H1 (cell line): ENCODE results near the gene CEP170. TPM values are rescaled to one million over a fixed set of nuclear protein-coding genes. Genes with fewer than 3 reads are reported as not detected.

Experiments used
- CTCF ChIA-PET: fragments of 300-600 bp; sonication (Branson Sonifier 250); formaldehyde crosslinking; loops from one replicate; lab custom pipeline; 2021; ENCODE audit not compliant: partially characterized antibody; lab: Charles Lee
- POLR2A ChIA-PET: fragments of 300-600 bp; sonication (Branson Sonifier 250); formaldehyde crosslinking; loops from one replicate; lab custom pipeline; 2021; ENCODE audit warnings: inconsistent platforms; ENCODE audit not compliant: partially characterized antibody; lab: Charles Lee
- DNase-seq, 2 experiments: peaks; one replicate each; pipeline versions ENCODE4 v3.0.0 to v3.0.0-alpha.2; 2010 to 2022; ENCODE audit warnings: low spot score in 2 of 2, low read depth in 1 of 2, mixed read lengths in 1 of 2
- FAIRE-seq: peaks from 2 replicates; lab custom pipeline; 2011; peaks lifted over from hg19 to GRCh38; lab: Jason Lieb, UNC
- H2AFZ ChIP-seq: 2 replicates; pipeline ENCODE4 v1.8.1; 2012; ENCODE audit warnings: low read length, inconsistent platforms
- H2AK5ac ChIP-seq: 2 replicates; pipeline ENCODE4 v1.6.1; 2013; ENCODE audit warnings: low read depth, low read length
- H2BK120ac ChIP-seq: replicated peaks from 2 replicates; pipeline ENCODE3; 2013; ENCODE audit warnings: low read depth, low read length, inconsistent platforms
- H2BK12ac ChIP-seq: 2 replicates; pipeline ENCODE4 v1.6.1; 2013; ENCODE audit warnings: low read depth, low read length
- H2BK15ac ChIP-seq: 2 replicates; pipeline ENCODE4 v1.6.1; 2013; ENCODE audit warnings: low read length
- H2BK20ac ChIP-seq: 2 replicates; pipeline ENCODE4 v1.6.1; 2013; ENCODE audit warnings: low read length
- H2BK5ac ChIP-seq: 2 replicates; pipeline ENCODE4 v1.6.1; 2013; ENCODE audit warnings: low read depth, low read length
- H3K14ac ChIP-seq: 2 replicates; pipeline ENCODE4 v1.6.1; 2013; ENCODE audit warnings: inconsistent platforms; ENCODE audit not compliant: insufficient read length
- H3K18ac ChIP-seq: 2 replicates; pipeline ENCODE4 v1.6.1; 2013; ENCODE audit warnings: low read length; ENCODE audit errors: extremely low read depth
- H3K23ac ChIP-seq: 2 replicates; pipeline ENCODE4 v1.6.1; 2013; ENCODE audit warnings: inconsistent platforms; ENCODE audit not compliant: insufficient read length
- H3K23me2 ChIP-seq: 2 replicates; pipeline ENCODE4 v1.6.1; 2013; ENCODE audit warnings: low read depth, low read length
- H3K27ac ChIP-seq: 2 replicates; pipeline ENCODE4 v1.6.1; 2011; ENCODE audit warnings: low read depth, low read length, inconsistent platforms
- H3K27me3 ChIP-seq, 4 experiments: replicated peaks in 1 of 4; 1 replicate in 1 of 4; 2 replicates in 3 of 4; pipeline versions ENCODE4 v1.6.1 to v1.8.1; 2011 to 2013; ENCODE audit warnings: low read length in 3 of 4, mild to moderate bottlenecking in 3 of 4, inconsistent platforms in 2 of 4, mixed read lengths in 2 of 4, moderate library complexity in 1 of 4; ENCODE audit not compliant: control insufficient read depth in 3 of 4, insufficient read depth in 3 of 4; ENCODE audit errors: extremely low read depth in 1 of 4
- H3K36me3 ChIP-seq, 4 experiments: 2 replicates each; pipeline versions ENCODE4 v1.6.1 to v1.8.1; 2011 to 2013; ENCODE audit warnings: mild to moderate bottlenecking in 4 of 4, low read length in 3 of 4, moderate library complexity in 2 of 4, control low read depth in 1 of 4, inconsistent platforms in 1 of 4; ENCODE audit not compliant: insufficient read depth in 4 of 4, control insufficient read depth in 2 of 4
- H3K4ac ChIP-seq: replicated peaks from 2 replicates; pipeline ENCODE3; 2013; ENCODE audit warnings: low read length, low read depth, mixed read lengths, inconsistent platforms; ENCODE audit not compliant: insufficient read length
- H3K4me1 ChIP-seq, 4 experiments: replicated peaks in 1 of 4; 1 replicate in 1 of 4; 2 replicates in 3 of 4; pipeline versions ENCODE4 v1.6.1 to v1.8.1; 2011 to 2013; ENCODE audit warnings: low read length in 3 of 4, inconsistent platforms in 2 of 4, mixed read lengths in 1 of 4; ENCODE audit not compliant: insufficient read depth in 4 of 4, control insufficient read depth in 3 of 4
- H3K4me2 ChIP-seq, 2 experiments: 2 replicates each; pipeline versions ENCODE4 v1.6.1 to v1.8.1; 2011 to 2013; ENCODE audit warnings: low read depth in 2 of 2, low read length in 2 of 2, control low read depth in 1 of 2, inconsistent platforms in 1 of 2, mild to moderate bottlenecking in 1 of 2; ENCODE audit not compliant: insufficient read depth in 1 of 2
- H3K4me3 ChIP-seq, 4 experiments: fragments of 200-600, 300-600 bp in 1 of 4; sonication (generic), shearing (Covaris generic), sonication (Bioruptor Twin) in 1 of 4; 2 replicates each; pipeline versions ENCODE4 v1.5.1 to v1.8.1; 2011 to 2016; ENCODE audit warnings: low read length in 4 of 4, low read depth in 3 of 4, control low read depth in 2 of 4, inconsistent platforms in 2 of 4, mild to moderate bottlenecking in 2 of 4, mixed read lengths in 1 of 4, moderate library complexity in 1 of 4; ENCODE audit not compliant: insufficient read depth in 2 of 4; ENCODE audit errors: extremely low read depth in 1 of 4
- H3K56ac ChIP-seq: replicated peaks from 2 replicates; pipeline ENCODE3; 2013; ENCODE audit warnings: low read depth, mild to moderate bottlenecking, mixed read lengths, low read length, inconsistent platforms; ENCODE audit not compliant: insufficient read length
- H3K79me1 ChIP-seq: 2 replicates; pipeline ENCODE4 v1.6.1; 2013; ENCODE audit warnings: low read depth, low read length, control low read depth
- H3K79me2 ChIP-seq, 2 experiments: 2 replicates each; pipeline versions ENCODE4 v1.6.1 to v1.8.1; 2012 to 2013; ENCODE audit warnings: low read length in 2 of 2, mild to moderate bottlenecking in 2 of 2, inconsistent platforms in 1 of 2; ENCODE audit not compliant: insufficient read depth in 2 of 2, control insufficient read depth in 1 of 2
- H3K9ac ChIP-seq, 4 experiments: replicated peaks in 1 of 4; 1 replicate in 1 of 4; 2 replicates in 3 of 4; pipeline versions ENCODE4 v1.6.1 to v1.8.1; 2011 to 2013; ENCODE audit warnings: low read depth in 3 of 4, low read length in 3 of 4, control low read depth in 2 of 4, mild to moderate bottlenecking in 2 of 4, moderate library complexity in 2 of 4, inconsistent platforms in 1 of 4; ENCODE audit errors: extremely low read depth in 1 of 4
- H3K9me3 ChIP-seq, 2 experiments: 2 replicates each; pipeline versions ENCODE4 v1.6.1 to v1.8.1; 2012 to 2013; ENCODE audit warnings: mild to moderate bottlenecking in 2 of 2, moderate library complexity in 2 of 2, control low read depth in 1 of 2, inconsistent platforms in 1 of 2, low read depth in 1 of 2, low read length in 1 of 2, mixed read lengths in 1 of 2; ENCODE audit not compliant: insufficient read depth in 2 of 2
- H4K20me1 ChIP-seq, 2 experiments: replicated peaks in 1 of 2; 2 replicates each; pipeline versions ENCODE3 to v1.8.1; 2011 to 2013; ENCODE audit warnings: inconsistent platforms in 2 of 2, low read length in 2 of 2, mild to moderate bottlenecking in 1 of 2; ENCODE audit not compliant: insufficient read depth in 2 of 2, control insufficient read depth in 1 of 2
- H4K5ac ChIP-seq: 2 replicates; pipeline ENCODE4 v1.6.1; 2013; ENCODE audit warnings: low read length, low read depth, mixed read lengths, inconsistent platforms; ENCODE audit not compliant: insufficient read length
- H4K8ac ChIP-seq: 2 replicates; pipeline ENCODE4 v1.8.0; 2013; ENCODE audit warnings: mild to moderate bottlenecking, moderate library complexity, low read length, inconsistent platforms; ENCODE audit not compliant: insufficient read depth; ENCODE audit errors: extremely low read depth
- H4K91ac ChIP-seq: replicated peaks from 2 replicates; pipeline ENCODE3; 2013; ENCODE audit warnings: low read length, mixed read lengths, inconsistent platforms; ENCODE audit not compliant: insufficient read length
- BRCA1 ChIP-seq: IDR thresholded peaks from 2 replicates; pipeline ENCODE4 v1.6.1; 2012; ENCODE audit warnings: low read depth, low read length, improper control_type of control experiment
- EGR1 ChIP-seq: IDR thresholded peaks from 2 replicates; pipeline ENCODE4 v1.6.1; 2011; ENCODE audit warnings: low read depth, low read length, borderline replicate concordance
- POLR2A ChIP-seq, 2 experiments: IDR thresholded peaks; 1 replicate in 1 of 2; 2 replicates in 1 of 2; pipeline ENCODE4 v1.6.1; 2011; ENCODE audit warnings: low read depth in 2 of 2, low read length in 2 of 2, mild to moderate bottlenecking in 2 of 2; ENCODE audit errors: control extremely low read depth in 1 of 2
- RBBP5 ChIP-seq: IDR thresholded peaks from 2 replicates; pipeline ENCODE4 v1.7.1; 2012; ENCODE audit warnings: low read depth, mild to moderate bottlenecking, inconsistent platforms, low read length, moderate library complexity, borderline replicate concordance
- RNF2 ChIP-seq: fragments of 200-900, 300-1000 bp; sonication (generic); IDR thresholded peaks from 2 replicates; pipeline ENCODE4 v1.7.1; 2016; ENCODE audit warnings: borderline replicate concordance, low read depth, mild to moderate bottlenecking, antibody characterized with exemption, low read length; ENCODE audit not compliant: poor library complexity, severe bottlenecking; ENCODE audit errors: missing control alignments
- WGBS, 2 experiments: shearing (Covaris generic) in 1 of 2; methylation state at CpG; one replicate each; pipeline versions ENCODE4 v1.1.6 to v1.1.7; 2013 to 2015; ENCODE audit warnings: low lambda C conversion rate in 2 of 2, mixed read lengths in 2 of 2, inconsistent platforms in 1 of 2, low coverage in 1 of 2, missing lambda C conversion rate in 1 of 2; ENCODE audit not compliant: insufficient replicate concordance in 2 of 2, insufficient coverage in 1 of 2, insufficient read length in 1 of 2; ENCODE audit errors: extremely low coverage in 1 of 2, missing lambda C conversion rate in 1 of 2; 5-methylcytosine and 5-hydroxymethylcytosine counted together
- polyA plus RNA-seq, 7 experiments: library from polyadenylated mRNA; depleted of rRNA in 3 of 7; stranded (reverse) in 5 of 7; unstranded in 2 of 7; fragments of >200 nt in 5 of 7; fragments of 200-250 nt in 2 of 7; gene quantifications; 1 replicate in 5 of 7; 2 replicates in 1 of 7; 4 replicates in 1 of 7; pipeline versions ENCODE4 v1.2.1 to v1.2.3, GENCODE V29; 2011 to 2013; ENCODE audit warnings: missing spikeins in 2 of 7, mixed read lengths in 2 of 7
- total RNA-seq: library from RNA; stranded (reverse); fragmentation: NEBNext Ultra II Directional; extraction: Animal tissue kit (Norgen Biotek cat#: 25700); gene quantifications from 2 replicates; pipeline ENCODE4 v1.2.1, GENCODE V29; 2021

The CEP170 gene
- total and polyA plus RNA-seq, 2 of the 8 experiments (the other 6 are each of a cell fraction or from before 2014, with no cell fraction given): 33.1 to 97.2 TPM

GRCh38 chr1:243267914-243268653 lies 13.0 kb upstream of the CEP170 start:
- WGBS, 2 experiments: 90% methylated on average over 12 of the region's 12 CpGs; no CpG with 5 or more reads in 1 of the 2 experiments
- H4K91ac ChIP-seq: no peak overlapping the region
- no peak for FAIRE-seq
- no peak overlapping the region for H3K14ac ChIP-seq
- H3K27ac ChIP-seq: no peak overlapping the region
- H3K4me3 ChIP-seq: no peak overlapping the region
- H3K4me1 ChIP-seq: peaks cover 0 to 10% (median 3%) of the 10 kb centered on the region in 4 experiments; a peak in 3 of 7 replicates
- no peak overlapping the region for H2BK120ac ChIP-seq
- no peaks in the 10 kb centered on the region for H4K20me1 ChIP-seq
- ChIA-PET CTCF (no interaction called here), POLR2A (no interaction called here)
- H2AK5ac ChIP-seq: no peak overlapping the region
- H3K23ac ChIP-seq: no peak overlapping the region
- H3K9ac ChIP-seq: no peak overlapping the region
- H3K36me3 ChIP-seq: no peaks in the 10 kb centered on the region
- H3K23me2 ChIP-seq: no peaks in the 10 kb centered on the region
- H3K79me1 ChIP-seq: no peaks in the 10 kb centered on the region
- H2AFZ ChIP-seq: no peak overlapping the region
- H3K79me2 ChIP-seq: no peaks in the 10 kb centered on the region
- H4K8ac ChIP-seq: no peak overlapping the region
- no peak overlapping the region for H3K4me2 ChIP-seq
- no peak overlapping the region for H3K4ac ChIP-seq
- no peak overlapping the region for H3K56ac ChIP-seq
- no peak overlapping the region for H2BK12ac ChIP-seq
- no peaks in the 10 kb centered on the region for H3K9me3 ChIP-seq
- no peak overlapping the region for H3K18ac ChIP-seq
- H2BK20ac ChIP-seq: no peak overlapping the region
- no peak overlapping the region for H2BK5ac ChIP-seq
- H4K5ac ChIP-seq: no peak overlapping the region
- H3K27me3 ChIP-seq: no peaks in the 10 kb centered on the region
- no peak for DNase-seq
- no peak overlapping the region for H2BK15ac ChIP-seq
- TF ChIP-seq POLR2A (IDR thresholded peaks at IDR 0.05; ENCODE audit: control extremely low read depth in 1 of 2, low read depth in 2 of 2, low read length in 2 of 2): no peak
- TF ChIP-seq BRCA1: no peak
- no peak for TF ChIP-seq RNF2
- no peak for TF ChIP-seq EGR1
- no peak for TF ChIP-seq RBBP5
